NCI-H82 treated with DMSO at 0.1 percent for 48 hours (cell line): ENCODE results near the gene HLA-DQA1.
A peak's percentile ranks its signal among the peaks of the same experiment; 100 is the strongest.
"Not testable (repeated sequence)": the region's sequence is repeated elsewhere in the genome, so short reads cannot be mapped to it uniquely, and the experiment has no call there.

Experiments used
- DNase-seq: peaks from one replicate; lab custom pipeline; 2025; ENCODE audit not compliant: unreplicated experiment; lab: John Stamatoyannopoulos, UW

HLA-DQA1 gene

GRCh38 chr6:32657819-32658218 lies 20.6 kb downstream of the HLA-DQA1 start:
- not testable (repeated sequence) for DNase-seq

- DNase-seq, result no peak
Measured at GRCh38 chr6:32658268-32658897, 21.2 kb downstream of the HLA-DQA1 start.

GRCh38 chr6:32659856-32660595 lies 22.8 kb downstream of the HLA-DQA1 start:
- no peak for DNase-seq

GRCh38 chr6:32662099-32662498 lies 24.9 kb downstream of the HLA-DQA1 start:
- no peak for DNase-seq

- DNase-seq, result no peak
Measured at GRCh38 chr6:32662836-32663235, 25.6 kb downstream of the HLA-DQA1 start.

- no peak for DNase-seq
Measured at GRCh38 chr6:32664354-32664753, 27.1 kb downstream of the HLA-DQA1 start.

- no peak for DNase-seq
Measured at GRCh38 chr6:32664827-32665362, 27.7 kb downstream of the HLA-DQA1 start.

- no peak for DNase-seq
Measured at GRCh38 chr6:32665661-32666060, 28.5 kb downstream of the HLA-DQA1 start.

GRCh38 chr6:32666420-32667300 lies 29.5 kb downstream of the HLA-DQA1 start, which contains the start of gene HLA-DQB1:
Gene HLA-DQB1, minus strand, starts transcription at chr6:32666657. Its CDS starts 50 bp downstream, at chr6:32666607.
- peak; percentile 37 for DNase-seq

- DNase-seq, result no peak
Measured at GRCh38 chr6:32668226-32668747, 31.1 kb downstream of the HLA-DQA1 start.

GRCh38 chr6:32669240-32669639 lies 32.0 kb downstream of the HLA-DQA1 start:
- DNase-seq, result no peak

GRCh38 chr6:32669893-32670292 lies 32.7 kb downstream of the HLA-DQA1 start:
- no peak for DNase-seq

- DNase-seq, result not testable (repeated sequence)
Measured at GRCh38 chr6:32671908-32672307, 34.7 kb downstream of the HLA-DQA1 start.

- not testable (repeated sequence) for DNase-seq
Measured at GRCh38 chr6:32674123-32674522, 36.9 kb downstream of the HLA-DQA1 start.

- no peak for DNase-seq
Measured at GRCh38 chr6:32679492-32679891, 42.3 kb downstream of the HLA-DQA1 start.

GRCh38 chr6:32680055-32680454 lies 42.8 kb downstream of the HLA-DQA1 start:
- no peak for DNase-seq

- DNase-seq, result peak; percentile 99
Measured at GRCh38 chr6:32684246-32684645, 47.0 kb downstream of the HLA-DQA1 start.

GRCh38 chr6:32685603-32686002 lies 48.4 kb downstream of the HLA-DQA1 start:
- DNase-seq, result no peak

- no peak for DNase-seq
Measured at GRCh38 chr6:32689531-32690501, 52.6 kb downstream of the HLA-DQA1 start.

- peak; percentile 20 for DNase-seq
Measured at GRCh38 chr6:32692019-32692418, 54.8 kb downstream of the HLA-DQA1 start.
